Lung microvascular endothelial cell (primary cell): Measurements from ENCODE around the gene P3H3. TPM values are rescaled to one million over a fixed set of nuclear protein-coding genes. Genes with fewer than 3 reads are reported as not detected.
A peak's percentile ranks its signal among the peaks of the same experiment; 100 is the strongest.
"Not testable (repeated sequence)": the region's sequence is repeated elsewhere in the genome, so short reads cannot be mapped to it uniquely, and the experiment has no call there.

Experiments used
- DNase-seq, 2 donors: peaks; one replicate each; pipeline versions ENCODE4 v3.0.0 to v3.0.0-alpha.2; 2010; ENCODE audit warnings: low read depth in 2 of 2
- total RNA-seq: library from RNA; depleted of rRNA; stranded (reverse); fragments of >200 nt; gene quantifications from 2 replicates; pipeline ENCODE4 v1.2.1, GENCODE V29; 2014

The P3H3 gene
- total RNA-seq, 1 donor from 2014 or later, result 12.9 TPM

- peak in 1 of 2 donors; percentile 43 for DNase-seq
Measured at GRCh38 chr12:6843118-6843902, 15.1 kb downstream of the P3H3 start.

- DNase-seq, result no peak
Measured at GRCh38 chr12:6845395-6845794, 17.2 kb downstream of the P3H3 start.

GRCh38 chr12:6846316-6846869 is 18.2 kb downstream of the P3H3 start:
- no peak for DNase-seq

- no peak for DNase-seq
Measured at GRCh38 chr12:6847676-6848075, 19.5 kb downstream of the P3H3 start.

GRCh38 chr12:6849427-6849826 is 21.2 kb downstream of the P3H3 start:
- DNase-seq, result no peak

GRCh38 chr12:6849976-6850560 is 21.9 kb downstream of the P3H3 start:
- DNase-seq, result no peak

GRCh38 chr12:6850796-6851152 is 22.6 kb downstream of the P3H3 start:
- DNase-seq, result no peak

- peak; percentile 99 for DNase-seq
Measured at GRCh38 chr12:6851153-6851920, 23.1 kb downstream of the P3H3 start, which contains the start of gene CDCA3. CDCA3 (minus strand) TSS chr12:6851286; CDS start chr12:6850952, 334 bp downstream.

GRCh38 chr12:6851921-6852650 is 23.9 kb downstream of the P3H3 start, which contains the start of gene USP5:
USP5 (plus strand) TSS chr12:6852150; CDS start chr12:6852180, 30 bp downstream.
- DNase-seq, result peak; percentile 100

GRCh38 chr12:6852651-6853354 is 24.6 kb downstream of the P3H3 start:
- DNase-seq, result peak; percentile 66

- no peak for DNase-seq
Measured at GRCh38 chr12:6853626-6854025, 25.4 kb downstream of the P3H3 start.

- no peak for DNase-seq
Measured at GRCh38 chr12:6854036-6854435, 25.8 kb downstream of the P3H3 start.

GRCh38 chr12:6855322-6855721 is 27.1 kb downstream of the P3H3 start:
- no peak for DNase-seq

GRCh38 chr12:6858799-6859198 is 30.6 kb downstream of the P3H3 start:
- no peak for DNase-seq

- DNase-seq, result no peak
Measured at GRCh38 chr12:6860116-6860515, 31.9 kb downstream of the P3H3 start.

- DNase-seq, result no peak
Measured at GRCh38 chr12:6860942-6861341, 32.7 kb downstream of the P3H3 start.

GRCh38 chr12:6861391-6861790 is 33.2 kb downstream of the P3H3 start:
- no peak for DNase-seq

GRCh38 chr12:6863033-6863432 is 34.8 kb downstream of the P3H3 start:
- DNase-seq, result no peak

- DNase-seq, result no peak
Measured at GRCh38 chr12:6863586-6864321, 35.5 kb downstream of the P3H3 start.

GRCh38 chr12:6865307-6865706 is 37.1 kb downstream of the P3H3 start:
- DNase-seq, result not testable (repeated sequence)
